K562 (cell line): ENCODE results near the gene SZT2. TPM values are rescaled to one million over a fixed set of nuclear protein-coding genes. Genes with fewer than 3 reads are reported as not detected.

ENCODE experiments used
- ARNT ChIP-seq, 2 experiments: fragments of 450-650 bp; IDR thresholded peaks; 2 replicates each; pipeline ENCODE4 v1.6.1; 2016; ENCODE audit warnings: mild to moderate bottlenecking in 1 of 2
- CTCF ChIP-seq, 3 experiments: IDR thresholded peaks in 2 of 3; conservative IDR thresholded peaks in 1 of 3; 2 replicates each; pipeline ENCODE4 v1.5.1; 2011 to 2012; ENCODE audit warnings: low read length in 3 of 3, mild to moderate bottlenecking in 3 of 3, control low read depth in 2 of 3, improper control_type of control experiment in 1 of 3, inconsistent platforms in 1 of 3, low read depth in 1 of 3, mixed read lengths in 1 of 3, moderate library complexity in 1 of 3; ENCODE audit not compliant: insufficient read depth in 2 of 3
- CTCFL ChIP-seq: IDR thresholded peaks from 2 replicates; pipeline ENCODE4 v1.6.1; 2011; ENCODE audit warnings: borderline replicate concordance, low read depth, mild to moderate bottlenecking, moderate library complexity, low read length; ENCODE audit not compliant: insufficient read depth, poor library complexity, severe bottlenecking
- EP400 ChIP-seq: fragments of 450-650 bp; IDR thresholded peaks from 2 replicates; pipeline ENCODE4 v1.6.1; 2017; ENCODE audit warnings: antibody characterized with exemption, mild to moderate bottlenecking, moderate library complexity
- HMG20A ChIP-seq: fragments of 450-650 bp; formaldehyde crosslinking; conservative IDR thresholded peaks from 2 replicates; pipeline ENCODE4 v1.4.0; 2020; ENCODE audit warnings: mild to moderate bottlenecking, mixed read lengths
- KHSRP ChIP-seq: fragments of 450-650 bp; IDR thresholded peaks from 2 replicates; pipeline ENCODE4 v1.6.1; 2017
- KLF13 ChIP-seq: fragments of 450-650 bp; IDR thresholded peaks from 2 replicates; pipeline ENCODE4 v1.6.1; 2016; ENCODE audit warnings: missing genetic modification characterization, low read depth, mild to moderate bottlenecking, missing compliant biosample characterization, moderate library complexity, borderline replicate concordance
- MAZ ChIP-seq, 2 experiments: fragments of 450-650 bp in 1 of 2; sonication (generic) in 1 of 2; formaldehyde crosslinking; IDR thresholded peaks in 1 of 2; conservative IDR thresholded peaks in 1 of 2; 2 replicates each; pipeline versions ENCODE4 v1.4.0 to v1.5.0; 2020; ENCODE audit warnings: mild to moderate bottlenecking in 1 of 2, missing genetic modification reagents in 1 of 2
- NR2F6 ChIP-seq: fragments of 450-650 bp; formaldehyde crosslinking; IDR thresholded peaks from 2 replicates; pipeline ENCODE4 v1.4.0; 2020; ENCODE audit warnings: mild to moderate bottlenecking
- PML ChIP-seq: IDR thresholded peaks from 2 replicates; pipeline ENCODE4 v1.6.1; 2012; ENCODE audit warnings: low read length, inconsistent platforms
- PPARD ChIP-seq: fragments of 250-450 bp; sonication (Bioruptor Pico); IDR thresholded peaks from 2 replicates; pipeline ENCODE4 v1.8.0; 2022; ENCODE audit warnings: inconsistent platforms, mild to moderate bottlenecking, moderate library complexity
- PREB ChIP-seq: sonication (generic); formaldehyde crosslinking; IDR thresholded peaks from 2 replicates; pipeline ENCODE4 v1.8.1; 2023; ENCODE audit warnings: mild to moderate bottlenecking, missing genetic modification reagents
- PTTG1 ChIP-seq: fragments of 450-650 bp; IDR thresholded peaks from 2 replicates; pipeline ENCODE4 v1.6.1; 2016; ENCODE audit warnings: low read depth, mild to moderate bottlenecking, missing genetic modification characterization, missing compliant biosample characterization
- RBFOX2 ChIP-seq: fragments of 200-400 bp; formaldehyde crosslinking; IDR thresholded peaks from 2 replicates; pipeline ENCODE4 v1.6.1; 2017; ENCODE audit warnings: low read depth, mild to moderate bottlenecking, low read length, moderate library complexity
- SETDB1 ChIP-seq: IDR thresholded peaks from one replicate; pipeline ENCODE4 v1.6.1; 2012; ENCODE audit warnings: low read length, control low read depth, inconsistent platforms
- SIN3B ChIP-seq: fragments of 450-650 bp; IDR thresholded peaks from 2 replicates; pipeline ENCODE4 v1.6.1; 2017; ENCODE audit warnings: low read depth, mild to moderate bottlenecking, moderate library complexity
- SIRT6 ChIP-seq: IDR thresholded peaks from one replicate; pipeline ENCODE4 v1.6.1; 2012; ENCODE audit warnings: low read depth, mild to moderate bottlenecking, control low read depth, inconsistent platforms, low read length, moderate library complexity
- SP2 ChIP-seq: IDR thresholded peaks from 2 replicates; pipeline ENCODE4 v1.6.1; 2011; ENCODE audit warnings: mild to moderate bottlenecking, low read depth, low read length, moderate library complexity; ENCODE audit not compliant: poor library complexity, severe bottlenecking; ENCODE audit errors: extremely low read depth
- TEAD2 ChIP-seq: fragments of 450-650 bp; IDR thresholded peaks from 2 replicates; pipeline ENCODE4 v1.6.1; 2016; ENCODE audit warnings: missing genetic modification characterization, control low read depth, missing compliant biosample characterization
- ZKSCAN8 ChIP-seq: fragments of 200-800 bp; sonication (Bioruptor generic); IDR thresholded peaks from 2 replicates; pipeline ENCODE4 v1.6.1; 2016; ENCODE audit warnings: missing genetic modification characterization, missing compliant biosample characterization
- ZNF124 ChIP-seq: sonication (generic); formaldehyde crosslinking; IDR thresholded peaks from 2 replicates; pipeline ENCODE4 v1.8.1; 2022; ENCODE audit warnings: missing genetic modification reagents
- ZNF347 ChIP-seq: fragments of 450-650 bp; formaldehyde crosslinking; IDR thresholded peaks from 2 replicates; pipeline ENCODE4 v1.4.0; 2020; ENCODE audit warnings: low read depth, mild to moderate bottlenecking, moderate library complexity
- ZNF449 ChIP-seq: fragments of 250-450 bp; sonication (Bioruptor Pico); IDR thresholded peaks from 2 replicates; pipeline ENCODE4 v1.8.0; 2022; ENCODE audit warnings: moderate library complexity, mild to moderate bottlenecking, inconsistent platforms
- polyA plus RNA-seq, 8 experiments: library from polyadenylated mRNA; depleted of rRNA in 4 of 8; stranded (reverse) in 5 of 8; unstranded in 3 of 8; fragments of >200 nt; fragmentation: Nextera tagmentation in 2 of 8; fragmentation: Illumina TruSeq in 1 of 8; extraction: Ambion mirVana in 2 of 8; extraction: Trizol in 1 of 8; gene quantifications; 2 replicates each; pipeline versions ENCODE4 v1.2.1 to v1.2.3, GENCODE V29; 2011 to 2014; ENCODE audit warnings: inconsistent platforms in 1 of 8, missing spikeins in 1 of 8
- total RNA-seq, 7 experiments: library from RNA; depleted of rRNA in 6 of 7; stranded (reverse); fragments of >200 nt in 6 of 7; fragmentation: Illumina TruSeq in 2 of 7; extraction: Trizol in 2 of 7; gene quantifications; 2 replicates each; pipeline versions ENCODE4 v1.2.1 to v1.2.3, GENCODE V29; 2011 to 2021; ENCODE audit warnings: low replicate concordance in 1 of 7

SZT2 gene
- total and polyA plus RNA-seq, 9 of the 15 experiments (the other 6 are each of a cell fraction or from before 2014, with no cell fraction given) = 0.88 to 31.0 (median 12.8) TPM

DNA sequence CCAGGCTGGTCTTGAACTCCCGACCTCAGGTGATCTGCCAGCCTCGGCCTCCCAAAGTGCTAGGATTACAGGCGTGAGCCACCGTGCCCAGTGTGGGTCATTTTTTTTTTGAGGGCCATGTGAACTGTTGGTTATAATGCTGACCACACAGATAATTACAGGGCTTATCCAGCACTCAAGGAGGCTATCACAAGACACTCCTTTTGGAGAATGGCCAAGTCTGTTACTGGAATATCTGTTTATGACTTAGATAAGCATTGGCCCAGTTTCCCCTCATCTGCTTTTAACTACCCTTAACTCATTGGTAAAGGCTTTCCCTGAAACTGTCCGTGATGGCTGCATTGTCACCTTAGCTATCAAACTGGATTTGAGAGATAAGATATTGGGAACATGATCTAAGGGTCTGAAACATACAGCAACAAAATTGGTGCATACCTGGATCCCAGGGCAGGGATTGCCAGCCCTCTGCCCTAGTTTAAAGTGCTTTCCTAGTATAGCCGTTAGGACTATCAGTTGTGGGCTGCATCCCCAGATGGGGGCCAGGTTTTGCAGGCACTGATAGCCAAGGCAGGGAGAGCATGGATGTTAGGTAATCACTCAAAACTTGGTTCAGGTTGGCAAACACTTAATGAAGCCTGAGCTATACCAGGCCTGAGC lies 15.6 kb downstream of the SZT2 start (continued):
- TF ChIP-seq ZNF449 (CRISPR knock-in tag) = no peak
- TF ChIP-seq PPARD = no peak
- TF ChIP-seq ZKSCAN8 = no peak
- TF ChIP-seq PREB (CRISPR knock-in tag) = no peak
- peak; percentile 67; the same call in 1 of the 2 replicates for TF ChIP-seq PML
- no peak for TF ChIP-seq KHSRP
- no peak for TF ChIP-seq SETDB1
- no peak for TF ChIP-seq ZNF124 (CRISPR knock-in tag)
- TF ChIP-seq ARNT (IDR thresholded peaks at IDR 0.05) = peak in 1 of 2 experiments; percentile 60; a peak in 2 of 4 replicates
- no peak for TF ChIP-seq NR2F6 (CRISPR knock-in tag)
- no peak; the same call in 1 of the 2 replicates for TF ChIP-seq SIN3B
- no peak for TF ChIP-seq CTCFL
- no peak for TF ChIP-seq RBFOX2
- TF ChIP-seq KLF13 (tag) = no peak
- TF ChIP-seq SP2 = no peak
- TF ChIP-seq CTCF (IDR thresholded peaks at IDR 0.05 in 2 of 3, conservative IDR thresholded peaks at IDR 0.05 in 1 of 3; ENCODE audit: insufficient read depth in 2 of 3, low read depth in 1 of 3, low read length in 3 of 3) = no peak
- no peak for TF ChIP-seq ZNF347 (CRISPR knock-in tag)
- no peak for TF ChIP-seq SIRT6
- no peak for TF ChIP-seq PTTG1 (tag)
- no peak; the same call in 1 of the 2 replicates for TF ChIP-seq EP400
- no peak for TF ChIP-seq TEAD2 (tag)
- no peak for TF ChIP-seq HMG20A (CRISPR knock-in tag)
- TF ChIP-seq MAZ (CRISPR knock-in tag; conservative IDR thresholded peaks at IDR 0.05 in 1 of 2, IDR thresholded peaks at IDR 0.05 in 1 of 2) = peak; percentile 23 to 34; a peak in 2 of 4 replicates
